Mesendoderm (in vitro differentiated cells): ENCODE results near the gene PDE12.

Source experiments
- DNase-seq: peaks from one replicate; pipeline ENCODE4 v3.0.0; 2013
- H2AK5ac ChIP-seq: 2 replicates; pipeline ENCODE4 v1.6.1; 2013; ENCODE audit warnings: low read length, inconsistent platforms
- H2BK120ac ChIP-seq: 2 replicates; pipeline ENCODE4 v1.6.1; 2013; ENCODE audit warnings: low read depth, mild to moderate bottlenecking, low read length, moderate library complexity, mixed read lengths
- H2BK15ac ChIP-seq: replicated peaks from 2 replicates; pipeline ENCODE4 v1.6.1; 2013; ENCODE audit warnings: low read depth, mild to moderate bottlenecking, moderate library complexity
- H2BK5ac ChIP-seq: 2 replicates; pipeline ENCODE4 v1.6.1; 2013; ENCODE audit warnings: low read length, inconsistent platforms
- H3K18ac ChIP-seq: 2 replicates; pipeline ENCODE4 v1.6.1; 2013; ENCODE audit warnings: mild to moderate bottlenecking, low read length, mixed read lengths
- H3K23ac ChIP-seq: one replicate; pipeline ENCODE4 v1.6.1; 2013; ENCODE audit warnings: low read length
- H3K27ac ChIP-seq: 2 replicates; pipeline ENCODE4 v1.5.1; 2013; ENCODE audit warnings: low read depth, mild to moderate bottlenecking, inconsistent platforms, low read length, moderate library complexity
- H3K27me3 ChIP-seq: 2 replicates; pipeline ENCODE4 v1.6.1; 2013; ENCODE audit warnings: low read length, control low read depth, mild to moderate bottlenecking, inconsistent platforms; ENCODE audit not compliant: insufficient read depth, poor library complexity
- H3K36me3 ChIP-seq: 2 replicates; pipeline ENCODE4 v1.6.1; 2013; ENCODE audit warnings: low read length, inconsistent platforms; ENCODE audit not compliant: control insufficient read depth, insufficient read depth
- H3K4ac ChIP-seq: one replicate; pipeline ENCODE4 v1.6.1; 2013; ENCODE audit warnings: low read depth, mild to moderate bottlenecking, low read length, moderate library complexity
- H3K4me1 ChIP-seq: 2 replicates; pipeline ENCODE4 v1.6.1; 2013; ENCODE audit warnings: low read depth, low read length, inconsistent platforms; ENCODE audit not compliant: control insufficient read depth
- H3K4me2 ChIP-seq: 2 replicates; pipeline ENCODE4 v1.6.1; 2013; ENCODE audit warnings: low read length
- H3K4me3 ChIP-seq: 2 replicates; pipeline ENCODE4 v1.5.1; 2013; ENCODE audit warnings: mild to moderate bottlenecking, low read length
- H3K56ac ChIP-seq: one replicate; pipeline ENCODE4 v1.6.1; 2013; ENCODE audit warnings: low read length
- H3K79me1 ChIP-seq: 2 replicates; pipeline ENCODE4 v1.6.1; 2013; ENCODE audit warnings: low read length, inconsistent platforms
- H3K79me2 ChIP-seq: 2 replicates; pipeline ENCODE4 v1.6.1; 2013; ENCODE audit warnings: mild to moderate bottlenecking, low read length; ENCODE audit not compliant: control insufficient read depth, insufficient read depth
- H3K9ac ChIP-seq: 2 replicates; pipeline ENCODE4 v1.6.1; 2013; ENCODE audit warnings: low read length, inconsistent platforms
- H4K5ac ChIP-seq: one replicate; pipeline ENCODE4 v1.6.1; 2013; ENCODE audit warnings: low read length
- H4K8ac ChIP-seq: one replicate; pipeline ENCODE4 v1.6.1; 2013; ENCODE audit warnings: low read depth, mild to moderate bottlenecking, control low read depth, low read length, moderate library complexity
- WGBS: extraction: QIAGEN DNeasy Blood & Tissue Kit; methylation state at CpG from one replicate; pipeline ENCODE4 v1.1.7; 2013; ENCODE audit warnings: low lambda C conversion rate, missing lambda C conversion rate; ENCODE audit not compliant: insufficient coverage; ENCODE audit errors: extremely low coverage; 5-methylcytosine and 5-hydroxymethylcytosine counted together

The PDE12 gene

GRCh38 chr3:57557085-57557537 is 1.0 kb downstream of the PDE12 start:
- Histone ChIP-seq H2BK120ac (no peak overlapping the region), H3K27ac (no peak overlapping the region)

DNA sequence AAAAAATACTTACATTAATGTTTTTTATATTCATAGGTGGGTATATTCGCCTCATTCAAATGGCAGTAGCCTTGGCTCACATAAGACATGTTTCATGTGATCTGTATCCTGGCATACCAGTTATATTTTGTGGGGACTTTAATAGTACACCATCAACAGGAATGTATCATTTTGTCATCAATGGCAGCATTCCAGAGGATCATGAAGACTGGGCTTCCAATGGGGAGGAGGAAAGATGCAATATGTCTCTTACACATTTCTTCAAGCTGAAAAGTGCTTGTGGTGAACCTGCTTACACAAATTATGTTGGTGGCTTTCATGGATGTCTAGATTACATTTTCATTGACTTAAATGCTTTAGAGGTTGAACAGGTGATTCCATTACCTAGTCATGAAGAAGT is 3.5 kb downstream of the PDE12 start:
- Histone ChIP-seq H3K4me2 (no peak overlapping the region), H3K56ac (no peak overlapping the region), H3K79me1 (peaks cover 7% of the 10 kb centered on the region), H2AK5ac (no peak overlapping the region), H3K27me3 (no peaks in the 10 kb centered on the region), H3K36me3 (no peaks in the 10 kb centered on the region), H3K79me2 (peaks cover 13% of the 10 kb centered on the region), H4K5ac (no peak overlapping the region), H3K18ac (no peak overlapping the region), H3K27ac (no peak overlapping the region), H3K23ac (no peak overlapping the region), H3K9ac (no peak overlapping the region), H3K4me3 (no peak overlapping the region), H2BK120ac (no peak overlapping the region), H4K8ac (no peak overlapping the region), H2BK5ac (no peak overlapping the region), H3K4me1 (no peaks in the 10 kb centered on the region), H2BK15ac (no peak overlapping the region), H3K4ac (no peak overlapping the region)
- DNase-seq: no peak
- no CpG with 5 or more reads among the region's 1 CpG for WGBS

More at GRCh38 chr3:57557085-57557537, 1.0 kb downstream of the PDE12 start:
- H3K56ac ChIP-seq: peak overlapping the region; percentile 94
- no peak overlapping the region for H4K5ac ChIP-seq
- peak overlapping the region; percentile 100 for H3K4me2 ChIP-seq
- H3K79me2 ChIP-seq: peaks cover 13% of the 10 kb centered on the region
- H3K9ac ChIP-seq: peak overlapping the region; percentile 88
- no peaks in the 10 kb centered on the region for H3K4me1 ChIP-seq
- H3K36me3 ChIP-seq: no peaks in the 10 kb centered on the region
- DNase-seq: peak; percentile 47
- no peak overlapping the region for H3K23ac ChIP-seq
- H2AK5ac ChIP-seq: no peak overlapping the region
- H3K18ac ChIP-seq: no peak overlapping the region
- no peak overlapping the region for H2BK5ac ChIP-seq
- H4K8ac ChIP-seq: no peak overlapping the region
- peaks cover 7% of the 10 kb centered on the region for H3K79me1 ChIP-seq
- no peaks in the 10 kb centered on the region for H3K27me3 ChIP-seq
- WGBS: no CpG with 5 or more reads among the region's 29 CpGs
- H3K4ac ChIP-seq: no peak overlapping the region
- peak overlapping the region; percentile 83 for H3K4me3 ChIP-seq
- no peak overlapping the region for H2BK15ac ChIP-seq

- H2BK120ac ChIP-seq: no peak overlapping the region
- H3K4me2 ChIP-seq: no peak overlapping the region
- no peak overlapping the region for H3K56ac ChIP-seq
- H3K4me1 ChIP-seq: no peaks in the 10 kb centered on the region
- H4K8ac ChIP-seq: no peak overlapping the region
- H2BK15ac ChIP-seq: no peak overlapping the region
- H3K4ac ChIP-seq: no peak overlapping the region
- peaks cover 3% of the 10 kb centered on the region for H3K36me3 ChIP-seq
- H3K27me3 ChIP-seq: no peaks in the 10 kb centered on the region
- H3K27ac ChIP-seq: no peak overlapping the region
- no peak overlapping the region for H3K23ac ChIP-seq
- no peak for DNase-seq
- H3K79me1 ChIP-seq: no peaks in the 10 kb centered on the region
- no peak overlapping the region for H2AK5ac ChIP-seq
- no peak overlapping the region for H3K9ac ChIP-seq
- H3K18ac ChIP-seq: no peak overlapping the region
- no CpG with 5 or more reads among the region's 6 CpGs for WGBS
- H3K4me3 ChIP-seq: no peak overlapping the region
- H4K5ac ChIP-seq: no peak overlapping the region
- no peaks in the 10 kb centered on the region for H3K79me2 ChIP-seq
- no peak overlapping the region for H2BK5ac ChIP-seq
Measured at GRCh38 chr3:57569859-57570450, 13.9 kb downstream of the PDE12 start.

GRCh38 chr3:57570878-57571277 is 14.8 kb downstream of the PDE12 start:
- H3K27me3 ChIP-seq: no peaks in the 10 kb centered on the region
- no peak overlapping the region for H3K56ac ChIP-seq
- no peaks in the 10 kb centered on the region for H3K79me2 ChIP-seq
- no peak overlapping the region for H2BK5ac ChIP-seq
- DNase-seq: no peak
- H3K18ac ChIP-seq: no peak overlapping the region
- peaks cover 3% of the 10 kb centered on the region for H3K36me3 ChIP-seq
- H3K4me3 ChIP-seq: no peak overlapping the region
- no peak overlapping the region for H3K27ac ChIP-seq
- no peak overlapping the region for H3K9ac ChIP-seq
- H3K79me1 ChIP-seq: no peaks in the 10 kb centered on the region
- no peaks in the 10 kb centered on the region for H3K4me1 ChIP-seq
- H2AK5ac ChIP-seq: no peak overlapping the region
- H4K5ac ChIP-seq: no peak overlapping the region
- H3K4me2 ChIP-seq: no peak overlapping the region
- WGBS: no CpG with 5 or more reads among the region's 2 CpGs
- no peak overlapping the region for H3K4ac ChIP-seq
- H2BK120ac ChIP-seq: no peak overlapping the region
- no peak overlapping the region for H2BK15ac ChIP-seq
- H4K8ac ChIP-seq: no peak overlapping the region
- H3K23ac ChIP-seq: no peak overlapping the region

DNA sequence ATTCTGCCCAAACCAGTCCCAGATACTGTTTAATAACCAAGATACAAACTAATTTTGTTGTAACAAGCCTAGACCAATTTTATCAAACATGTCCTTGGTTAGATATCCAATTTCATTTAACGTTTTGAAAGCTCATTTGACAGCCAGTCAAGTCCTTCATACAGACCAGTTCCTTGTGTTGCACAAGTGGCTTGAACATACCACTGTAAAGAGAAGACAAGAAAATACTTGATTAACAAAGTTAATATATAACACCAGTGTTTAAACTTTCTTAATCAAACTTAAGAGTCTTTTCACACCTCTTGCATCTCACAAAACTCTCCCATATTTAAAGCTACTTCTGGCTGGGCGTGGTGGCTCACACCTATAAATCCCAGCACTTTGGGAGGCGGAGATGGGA is 16.0 kb downstream of the PDE12 start:
- Histone ChIP-seq H2BK120ac (no peak overlapping the region), H3K36me3 (peaks cover 3% of the 10 kb centered on the region), H2BK15ac (no peak overlapping the region), H2BK5ac (no peak overlapping the region), H3K18ac (no peak overlapping the region), H3K23ac (no peak overlapping the region), H3K79me2 (no peaks in the 10 kb centered on the region), H3K79me1 (no peaks in the 10 kb centered on the region), H3K56ac (no peak overlapping the region), H3K4me3 (no peak overlapping the region), H3K27me3 (no peaks in the 10 kb centered on the region), H3K27ac (no peak overlapping the region), H3K4me1 (no peaks in the 10 kb centered on the region), H4K5ac (no peak overlapping the region), H4K8ac (no peak overlapping the region), H3K9ac (no peak overlapping the region), H2AK5ac (no peak overlapping the region), H3K4me2 (no peak overlapping the region), H3K4ac (no peak overlapping the region)
- no CpG with 5 or more reads among the region's 3 CpGs for WGBS
- DNase-seq: no peak
